Neural cell (in vitro differentiated cells): ENCODE measurements around the gene RNF217. TPM values are rescaled to one million over a fixed set of nuclear protein-coding genes. Genes with fewer than 3 reads are reported as not detected.
"Not testable (repeated sequence)": the region's sequence is repeated elsewhere in the genome, so short reads cannot be mapped to it uniquely, and the experiment has no call there.

ENCODE experiments used
- H2AFZ ChIP-seq: fragments of 200-600, 300-800 bp; sonication (generic), shearing (Covaris generic); 2 replicates; pipeline ENCODE4 v1.6.0; 2014; ENCODE audit warnings: low read depth, mild to moderate bottlenecking, antibody characterized with exemption, low read length, moderate library complexity
- H3F3A ChIP-seq: fragments of 200-600 bp; shearing (Covaris generic); 2 replicates; pipeline ENCODE4 v1.6.1; 2016; ENCODE audit warnings: mild to moderate bottlenecking, moderate library complexity, mixed read lengths, antibody characterized with exemption, low read length; ENCODE audit not compliant: insufficient read depth, poor library complexity, severe bottlenecking
- H3K27ac ChIP-seq: fragments of 200-600, 300-800 bp; sonication (generic), shearing (Covaris generic); 2 replicates; pipeline ENCODE4 v1.5.1; 2014; ENCODE audit warnings: mild to moderate bottlenecking, low read length, moderate library complexity
- H3K27me3 ChIP-seq: fragments of 300-800, 200-600 bp; sonication (generic), shearing (Covaris generic); 2 replicates; pipeline ENCODE4 v1.6.0; 2014; ENCODE audit warnings: mild to moderate bottlenecking, low read depth, low read length, moderate library complexity; ENCODE audit not compliant: insufficient read depth
- H3K36me3 ChIP-seq: fragments of 300-800, 200-600 bp; sonication (generic), shearing (Covaris generic); 2 replicates; pipeline ENCODE4 v1.5.1; 2014; ENCODE audit warnings: mild to moderate bottlenecking, antibody characterized with exemption, low read length, moderate library complexity; ENCODE audit not compliant: insufficient read depth
- H3K4me2 ChIP-seq: fragments of 300-800, 200-600 bp; sonication (generic), shearing (Covaris generic); 2 replicates; pipeline ENCODE4 v1.6.0; 2014; ENCODE audit warnings: mild to moderate bottlenecking, low read length
- H3K4me3 ChIP-seq: fragments of 300-800, 200-600 bp; sonication (generic), shearing (Covaris generic); 2 replicates; pipeline ENCODE4 v1.5.1; 2014; ENCODE audit warnings: mild to moderate bottlenecking, low read length, moderate library complexity
- H3K79me2 ChIP-seq: fragments of 200-600 bp; shearing (Covaris generic); replicated peaks from 2 replicates; pipeline ENCODE4 v1.6.0; 2014; ENCODE audit warnings: mild to moderate bottlenecking, low read length, moderate library complexity; ENCODE audit not compliant: insufficient read depth
- H3K9ac ChIP-seq: fragments of 300-800, 200-600 bp; sonication (generic), shearing (Covaris generic); 2 replicates; pipeline ENCODE4 v1.6.1; 2016; ENCODE audit warnings: mild to moderate bottlenecking, low read length, mixed read lengths
- H3K9me2 ChIP-seq: fragments of 200-600 bp; shearing (Covaris generic); 2 replicates; pipeline ENCODE4 v1.6.1; 2016; ENCODE audit warnings: mild to moderate bottlenecking, low read length, mixed read lengths; ENCODE audit not compliant: insufficient read depth
- H3K9me3 ChIP-seq: fragments of 200-600, 300-800 bp; sonication (generic), shearing (Covaris generic); 2 replicates; pipeline ENCODE4 v1.6.1; 2016; ENCODE audit warnings: mild to moderate bottlenecking, mixed run types, low read length, moderate library complexity, mixed read lengths
- H4K20me1 ChIP-seq: fragments of 200-600 bp; shearing (Covaris generic); 2 replicates; pipeline ENCODE4 v1.6.1; 2016; ENCODE audit warnings: mild to moderate bottlenecking, mixed run types; ENCODE audit not compliant: insufficient read depth
- CTCF ChIP-seq: fragments of 450-650 bp; IDR thresholded peaks from 2 replicates; pipeline ENCODE4 v1.5.1; 2014; ENCODE audit warnings: antibody characterized with exemption, mild to moderate bottlenecking, moderate library complexity; ENCODE audit not compliant: poor library complexity, severe bottlenecking
- EP300 ChIP-seq: fragments of 450-650 bp; conservative IDR thresholded peaks from 2 replicates; pipeline ENCODE4 v1.6.1; 2014; ENCODE audit warnings: antibody characterized with exemption, mild to moderate bottlenecking, moderate library complexity; ENCODE audit not compliant: poor library complexity, severe bottlenecking
- EZH2 ChIP-seq: fragments of 200-600, 300-800 bp; shearing (Covaris generic), sonication (generic); IDR thresholded peaks from 2 replicates; pipeline ENCODE4 v1.6.1; 2014; ENCODE audit warnings: antibody characterized with exemption, low read length, borderline replicate concordance, mild to moderate bottlenecking; ENCODE audit not compliant: insufficient read depth, poor library complexity, severe bottlenecking
- MXI1 ChIP-seq: fragments of 450-650 bp; conservative IDR thresholded peaks from 2 replicates; pipeline ENCODE4 v1.6.1; 2014; ENCODE audit warnings: antibody characterized with exemption, mild to moderate bottlenecking; ENCODE audit not compliant: poor library complexity, severe bottlenecking
- POLR2AphosphoS5 ChIP-seq: IDR thresholded peaks from 2 replicates; pipeline ENCODE4 v1.6.1; 2012
- RAD21 ChIP-seq: fragments of 450-650 bp; conservative IDR thresholded peaks from 2 replicates; pipeline ENCODE4 v1.6.1; 2014; ENCODE audit warnings: antibody characterized with exemption, mild to moderate bottlenecking, moderate library complexity
- SMC3 ChIP-seq: fragments of 450-650 bp; conservative IDR thresholded peaks from 2 replicates; pipeline ENCODE4 v1.6.1; 2014; ENCODE audit warnings: antibody characterized with exemption, mild to moderate bottlenecking, moderate library complexity; ENCODE audit not compliant: poor library complexity
- TAF1 ChIP-seq: IDR thresholded peaks from 2 replicates; pipeline ENCODE4 v1.6.1; 2012; ENCODE audit warnings: low read depth
- polyA plus RNA-seq: library from polyadenylated mRNA; depleted of rRNA; stranded (reverse); fragments of >200 nt; gene quantifications from 2 replicates; pipeline ENCODE4 v1.2.3, GENCODE V29; 2014
- TF ChIP-seq, protein P1 (sequence below): IDR thresholded peaks from 2 replicates; pipeline ENCODE4 v1.6.1; 2012; ENCODE audit warnings: borderline replicate concordance

Gene RNF217
- polyA plus RNA-seq, 1 donor from 2014 or later: 10.2 TPM

GRCh38 chr6:125123468-125124048 is 161.3 kb downstream of the RNF217 start:
- Histone ChIP-seq H2AFZ (no peak overlapping the region), H3K79me2 (no peaks in the 10 kb centered on the region), H3K27me3 (no peaks in the 10 kb centered on the region), H3K4me2 (no peak overlapping the region), H3K27ac (no peak overlapping the region), H3F3A (no peaks in the 10 kb centered on the region), H3K9me2 (no peaks in the 10 kb centered on the region), H3K9ac (no peak overlapping the region), H4K20me1 (no peaks in the 10 kb centered on the region), H3K9me3 (no peaks in the 10 kb centered on the region), H3K36me3 (no peaks in the 10 kb centered on the region), H3K4me3 (no peak overlapping the region)
- TF ChIP-seq RAD21: no peak
- no peak for TF ChIP-seq POLR2AphosphoS5
- no peak for TF ChIP-seq MXI1

- Histone ChIP-seq H3K4me2 (no peak overlapping the region), H3K27ac (no peak overlapping the region), H3K36me3 (no peaks in the 10 kb centered on the region), H3K4me3 (no peak overlapping the region), H3K9ac (no peak overlapping the region), H3K9me2 (no peaks in the 10 kb centered on the region), H3F3A (no peaks in the 10 kb centered on the region), H2AFZ (no peak overlapping the region), H3K9me3 (no peaks in the 10 kb centered on the region), H3K79me2 (no peaks in the 10 kb centered on the region), H3K27me3 (no peaks in the 10 kb centered on the region), H4K20me1 (no peaks in the 10 kb centered on the region)
- no peak for TF ChIP-seq MXI1
- TF ChIP-seq RAD21: no peak
- TF ChIP-seq SMC3: no peak
- no peak for TF ChIP-seq EP300
- no peak for TF ChIP-seq EZH2
- TF ChIP-seq POLR2AphosphoS5: no peak
- no peak for TF ChIP-seq TAF1
- no peak for TF ChIP-seq CTCF
- TF ChIP-seq, protein P1, sequence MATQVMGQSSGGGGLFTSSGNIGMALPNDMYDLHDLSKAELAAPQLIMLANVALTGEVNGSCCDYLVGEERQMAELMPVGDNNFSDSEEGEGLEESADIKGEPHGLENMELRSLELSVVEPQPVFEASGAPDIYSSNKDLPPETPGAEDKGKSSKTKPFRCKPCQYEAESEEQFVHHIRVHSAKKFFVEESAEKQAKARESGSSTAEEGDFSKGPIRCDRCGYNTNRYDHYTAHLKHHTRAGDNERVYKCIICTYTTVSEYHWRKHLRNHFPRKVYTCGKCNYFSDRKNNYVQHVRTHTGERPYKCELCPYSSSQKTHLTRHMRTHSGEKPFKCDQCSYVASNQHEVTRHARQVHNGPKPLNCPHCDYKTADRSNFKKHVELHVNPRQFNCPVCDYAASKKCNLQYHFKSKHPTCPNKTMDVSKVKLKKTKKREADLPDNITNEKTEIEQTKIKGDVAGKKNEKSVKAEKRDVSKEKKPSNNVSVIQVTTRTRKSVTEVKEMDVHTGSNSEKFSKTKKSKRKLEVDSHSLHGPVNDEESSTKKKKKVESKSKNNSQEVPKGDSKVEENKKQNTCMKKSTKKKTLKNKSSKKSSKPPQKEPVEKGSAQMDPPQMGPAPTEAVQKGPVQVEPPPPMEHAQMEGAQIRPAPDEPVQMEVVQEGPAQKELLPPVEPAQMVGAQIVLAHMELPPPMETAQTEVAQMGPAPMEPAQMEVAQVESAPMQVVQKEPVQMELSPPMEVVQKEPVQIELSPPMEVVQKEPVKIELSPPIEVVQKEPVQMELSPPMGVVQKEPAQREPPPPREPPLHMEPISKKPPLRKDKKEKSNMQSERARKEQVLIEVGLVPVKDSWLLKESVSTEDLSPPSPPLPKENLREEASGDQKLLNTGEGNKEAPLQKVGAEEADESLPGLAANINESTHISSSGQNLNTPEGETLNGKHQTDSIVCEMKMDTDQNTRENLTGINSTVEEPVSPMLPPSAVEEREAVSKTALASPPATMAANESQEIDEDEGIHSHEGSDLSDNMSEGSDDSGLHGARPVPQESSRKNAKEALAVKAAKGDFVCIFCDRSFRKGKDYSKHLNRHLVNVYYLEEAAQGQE: no peak
Observed at GRCh38 chr6:125124049-125124669, 161.9 kb downstream of the RNF217 start.

DNA sequence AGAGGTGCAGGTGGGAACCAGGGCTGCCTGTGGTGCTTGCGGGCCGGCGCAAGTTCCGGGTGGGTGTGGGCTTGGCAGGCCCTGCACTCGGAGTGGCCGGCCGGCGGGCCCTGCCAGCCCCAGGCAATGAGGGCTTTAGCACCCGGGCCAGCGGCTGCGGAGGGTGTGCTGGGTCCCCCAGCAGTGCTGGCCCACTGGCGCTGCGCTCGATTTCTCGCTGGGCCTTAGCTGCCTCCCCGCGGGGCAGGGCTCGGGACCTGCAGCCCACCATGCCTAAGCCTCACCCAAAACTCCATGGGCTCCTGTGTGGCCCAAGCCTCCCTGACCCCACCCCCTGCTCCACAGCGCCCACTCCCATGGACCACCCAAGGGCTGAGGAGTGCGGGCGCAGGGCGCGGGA is 163.6 kb downstream of the RNF217 start:
- H3K9me2 ChIP-seq, H3K27ac ChIP-seq, H3K9me3 ChIP-seq, H3K4me3 ChIP-seq, H3K36me3 ChIP-seq, H3F3A ChIP-seq, H3K27me3 ChIP-seq, H3K9ac ChIP-seq, H4K20me1 ChIP-seq, H3K79me2 ChIP-seq, H3K4me2 ChIP-seq, H2AFZ ChIP-seq: not testable (repeated sequence)
